Left hindlimb (tissue), 1 donor: ENCODE results near the gene CAPN14.
A peak's percentile ranks its signal among the peaks of the same experiment; 100 is the strongest.
"Not testable (repeated sequence)": the region's sequence is repeated elsewhere in the genome, so short reads cannot be mapped to it uniquely, and the experiment has no call there.

Experiments
- DNase-seq: peaks from one replicate; pipeline ENCODE4 v3.0.0-alpha.2; 2018

The CAPN14 gene

DNA sequence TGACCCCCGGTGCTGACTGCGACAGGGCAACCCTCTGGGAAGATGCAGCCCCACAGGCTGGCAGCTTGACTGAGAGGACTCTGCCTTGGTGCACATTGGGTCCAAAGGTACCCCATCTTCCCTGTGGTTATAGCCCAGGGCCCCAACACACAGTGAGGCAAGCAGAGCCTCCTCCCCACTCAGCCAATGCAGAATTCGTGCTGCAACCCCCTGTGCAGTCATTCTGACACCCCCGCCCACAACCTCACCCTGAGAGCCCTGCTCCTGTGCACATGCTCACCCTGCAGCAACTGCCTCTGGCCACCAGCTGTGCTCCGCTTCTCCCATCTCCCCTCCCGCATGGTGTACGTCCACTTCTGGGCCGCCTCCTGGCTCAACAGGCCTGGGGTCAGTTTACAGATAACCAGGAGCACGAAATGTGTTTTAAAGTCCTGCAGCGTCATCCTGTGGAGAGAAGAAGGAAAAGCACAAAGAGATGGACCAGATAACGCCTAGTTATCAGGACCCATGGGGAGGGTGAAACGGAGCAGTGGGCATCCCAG lies 24.4 kb downstream of the CAPN14 start:
- no peak for DNase-seq

DNA sequence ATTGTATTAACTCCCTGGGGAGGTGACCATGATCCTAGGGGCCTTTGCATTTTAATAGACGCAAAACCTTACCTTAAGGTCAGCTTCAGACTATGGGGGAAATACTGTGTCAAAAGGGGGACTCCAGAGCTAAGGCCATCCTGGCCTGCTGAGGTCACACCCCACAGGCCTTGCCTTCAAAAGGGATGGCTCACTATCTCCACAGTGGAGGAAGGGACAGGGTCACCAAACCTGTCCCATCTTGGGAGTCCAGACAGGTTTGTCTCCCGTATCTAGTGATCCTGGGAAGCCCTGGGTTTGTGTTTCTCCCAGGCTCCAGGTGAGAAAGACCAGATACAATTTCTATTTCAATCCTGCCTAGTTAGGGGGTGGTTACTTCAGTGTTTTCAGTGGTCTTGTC lies 24.9 kb downstream of the CAPN14 start:
- DNase-seq: no peak

DNA sequence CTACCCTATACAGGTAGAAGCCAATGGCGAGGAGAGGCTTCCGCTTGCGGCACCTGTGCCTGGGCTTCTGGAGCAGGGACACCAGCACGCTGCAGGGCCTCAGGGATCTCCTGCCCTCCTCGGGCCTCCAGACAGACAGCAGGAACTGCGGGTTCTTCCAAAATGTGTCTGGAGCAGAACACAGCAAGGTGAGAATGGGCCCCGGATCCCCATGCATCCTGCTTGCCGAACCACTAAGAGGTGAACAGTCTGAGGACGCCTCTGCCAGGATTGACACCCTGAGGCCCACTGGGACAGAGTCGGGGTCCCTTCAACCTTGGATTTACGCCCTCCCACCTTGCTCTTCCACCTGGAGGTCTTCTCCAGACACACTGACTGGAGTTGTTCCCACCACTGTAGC lies 25.4 kb downstream of the CAPN14 start:
- no peak for DNase-seq

DNA sequence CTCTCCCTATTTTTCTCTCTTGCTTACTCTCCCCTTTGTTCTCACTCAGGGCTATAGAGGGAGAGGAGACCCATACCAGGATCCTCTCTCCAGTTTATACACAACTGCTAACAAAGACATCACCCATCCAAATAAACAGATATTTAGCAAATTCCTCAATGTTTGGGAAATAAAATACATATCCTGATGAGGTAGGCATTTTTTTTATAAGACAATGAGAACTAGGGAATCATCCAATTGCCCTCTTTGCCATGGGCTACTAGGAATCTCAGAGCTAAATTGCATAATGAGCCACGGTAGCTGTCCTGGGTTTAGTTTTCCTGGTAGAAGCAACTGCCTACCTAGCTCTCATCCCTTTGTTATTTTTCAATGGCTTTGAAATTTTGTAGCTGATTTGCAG lies 27.1 kb downstream of the CAPN14 start:
- no peak for DNase-seq

DNA sequence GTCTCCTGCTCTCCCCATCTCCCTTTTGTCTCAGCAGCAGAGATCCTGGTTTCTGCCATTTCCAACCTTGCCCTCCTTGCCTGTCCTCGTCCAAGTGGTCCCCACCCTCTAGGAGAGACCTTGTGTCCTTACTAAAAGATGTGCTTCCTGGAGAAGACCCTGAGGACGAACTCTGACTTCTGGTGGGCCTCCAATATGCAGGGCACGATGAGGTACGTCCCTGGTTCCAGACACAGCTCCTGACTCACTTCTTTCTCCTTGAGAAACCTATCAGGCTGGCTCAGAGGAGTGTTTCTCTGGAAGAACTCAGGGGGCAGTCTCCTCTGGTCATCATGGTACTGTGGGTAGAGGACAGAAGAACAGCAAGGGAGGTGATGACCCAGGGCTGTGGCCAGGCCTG lies 28.2 kb downstream of the CAPN14 start:
- no peak for DNase-seq

DNA sequence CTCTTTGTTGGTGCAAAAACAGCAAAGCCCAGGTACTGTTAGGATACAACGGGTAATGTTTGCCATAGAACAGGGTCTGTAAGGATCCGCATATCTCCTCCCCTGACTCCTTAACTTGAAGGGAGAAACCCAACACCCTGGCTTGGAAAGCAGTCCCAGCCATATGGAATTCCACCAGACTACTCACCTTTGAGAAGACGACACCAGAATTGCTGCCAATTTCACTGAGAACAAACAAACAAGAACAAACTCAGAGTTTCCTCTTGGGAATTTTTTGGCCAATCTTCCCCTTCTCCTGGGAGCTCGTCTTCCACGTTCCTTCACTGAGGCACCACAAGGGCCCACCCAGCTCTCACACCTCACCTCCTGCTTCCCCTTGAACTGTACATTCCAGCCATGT lies 29.2 kb downstream of the CAPN14 start:
- DNase-seq: no peak

DNA sequence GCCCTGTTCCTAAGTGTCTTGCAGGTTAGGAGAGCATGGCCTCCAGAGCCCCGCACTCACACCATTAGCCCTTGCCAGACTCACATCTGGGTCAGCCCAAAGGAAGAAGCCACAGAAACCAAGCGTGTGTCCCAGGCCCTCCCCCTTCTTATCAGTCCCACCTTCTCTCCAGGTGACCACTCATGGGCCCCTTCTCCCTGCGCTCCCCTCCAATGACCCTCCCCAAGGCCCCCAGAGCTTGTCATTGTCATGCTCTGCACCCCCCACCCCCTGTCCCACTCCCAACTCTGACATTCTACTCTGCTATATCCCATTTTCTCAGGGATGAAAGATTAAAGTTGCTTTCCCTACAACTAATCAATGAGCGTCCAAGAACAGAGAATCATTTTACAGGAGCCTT lies 30.1 kb downstream of the CAPN14 start:
- DNase-seq: no peak

DNA sequence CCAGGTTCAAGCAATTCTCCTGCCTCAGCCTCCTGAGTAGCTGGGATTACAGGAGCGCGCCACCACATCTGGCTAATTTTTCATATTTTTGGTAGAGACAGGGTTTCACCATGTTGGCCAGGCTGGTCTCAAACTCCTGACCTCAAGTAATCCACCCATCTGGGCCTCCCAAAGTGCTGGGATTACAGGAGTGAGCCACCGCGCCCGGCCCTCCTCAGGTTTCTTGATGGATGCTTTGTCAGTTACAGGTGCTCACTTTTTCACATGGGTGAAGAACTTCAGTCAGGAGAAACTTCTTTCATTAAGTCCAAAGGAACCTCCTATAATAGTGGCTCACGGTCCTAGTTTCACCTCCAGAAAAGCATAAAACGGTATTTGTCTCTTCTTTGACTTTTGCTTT lies 33.3 kb downstream of the CAPN14 start:
- not testable (repeated sequence) for DNase-seq

DNA sequence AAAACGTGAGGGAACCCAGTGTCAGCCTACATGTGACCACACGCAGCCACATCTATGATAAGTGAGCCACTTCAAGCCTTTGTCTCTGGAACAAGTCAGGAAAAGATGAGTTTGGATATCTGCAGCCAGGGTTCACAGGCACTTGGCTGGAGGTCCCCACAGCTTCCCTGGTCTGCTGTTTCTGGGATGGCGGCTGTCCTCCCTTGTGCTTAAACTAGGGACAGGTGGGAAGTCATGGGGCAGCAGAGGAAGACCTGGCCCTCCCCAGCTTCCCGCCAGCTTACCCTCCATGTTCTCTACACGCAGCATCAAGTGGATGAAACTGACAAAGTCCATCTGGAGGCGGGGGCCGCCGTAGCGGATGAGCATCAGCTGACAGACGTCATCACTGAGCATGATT lies 40.6 kb downstream of the CAPN14 start:
- DNase-seq: no peak

DNA sequence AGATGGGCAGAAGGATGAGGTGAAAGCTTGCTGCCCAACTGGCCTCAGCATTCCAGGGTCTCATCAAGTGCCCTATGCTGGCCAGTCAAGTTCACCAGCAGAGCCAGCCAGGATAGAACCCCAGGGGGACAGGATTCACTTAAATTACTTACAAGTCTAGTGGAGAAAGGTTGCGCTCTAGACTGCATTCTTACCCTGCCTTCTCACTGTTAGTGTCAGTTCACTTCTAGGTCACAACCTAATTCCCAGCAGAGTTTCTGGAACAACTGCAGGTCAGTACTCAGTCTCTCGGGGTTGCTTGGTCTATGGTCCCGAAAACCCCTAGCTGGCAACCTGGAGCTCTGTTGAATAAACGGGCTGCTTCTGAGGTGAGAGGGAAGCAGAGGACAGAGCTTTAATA lies 46.2 kb downstream of the CAPN14 start:
- no peak for DNase-seq

DNA sequence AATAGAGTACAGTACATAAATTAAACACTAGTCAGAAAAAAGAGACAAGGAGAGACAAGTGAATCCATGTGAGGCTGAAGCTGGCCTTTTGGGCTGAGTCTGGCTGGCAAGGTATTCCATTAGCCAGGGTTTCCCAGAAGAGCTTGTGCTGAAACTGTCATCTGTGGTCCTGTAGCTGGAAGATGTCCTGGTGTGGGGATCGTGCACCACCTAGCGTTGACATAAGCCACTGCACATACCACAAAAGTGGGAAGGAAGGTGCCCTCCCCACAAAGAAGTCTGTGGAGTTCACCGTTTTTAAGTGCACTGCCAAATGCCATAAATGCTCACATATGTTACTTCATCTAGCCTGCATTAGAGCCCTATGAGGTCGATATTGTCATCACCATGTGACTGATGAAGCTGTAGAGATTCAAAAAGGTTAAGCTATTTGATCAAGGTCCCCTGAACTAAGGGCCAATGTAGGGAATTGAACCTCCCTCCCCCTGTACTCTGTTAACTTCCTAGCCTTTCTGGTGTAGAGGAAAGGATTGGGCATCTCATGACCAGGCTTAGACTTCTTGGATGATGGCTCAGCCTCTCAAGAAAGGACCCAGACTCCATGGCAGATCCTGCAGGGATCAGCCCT lies 47.1 kb downstream of the CAPN14 start:
- peak; percentile 56 for DNase-seq

DNA sequence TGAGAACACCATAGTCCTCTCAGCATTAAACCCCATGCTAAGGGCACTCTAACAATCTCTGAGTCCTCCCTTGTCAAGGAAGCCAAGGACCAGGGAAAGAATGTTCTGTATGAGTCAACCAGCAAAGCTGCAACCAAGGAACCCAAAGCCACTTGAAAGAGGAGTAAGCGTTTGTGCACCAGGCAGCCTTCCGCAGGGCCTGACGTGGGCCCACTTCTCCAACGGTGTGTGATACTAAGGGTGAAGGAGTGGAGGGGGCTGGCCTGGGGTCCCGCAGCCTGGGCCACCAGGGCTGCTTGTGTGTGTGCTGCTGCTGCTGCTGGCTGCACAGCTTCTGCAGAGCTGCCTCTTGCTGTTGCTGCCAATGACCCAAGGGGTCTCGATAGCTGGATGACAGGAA lies 49.0 kb downstream of the CAPN14 start:
- no peak for DNase-seq

DNA sequence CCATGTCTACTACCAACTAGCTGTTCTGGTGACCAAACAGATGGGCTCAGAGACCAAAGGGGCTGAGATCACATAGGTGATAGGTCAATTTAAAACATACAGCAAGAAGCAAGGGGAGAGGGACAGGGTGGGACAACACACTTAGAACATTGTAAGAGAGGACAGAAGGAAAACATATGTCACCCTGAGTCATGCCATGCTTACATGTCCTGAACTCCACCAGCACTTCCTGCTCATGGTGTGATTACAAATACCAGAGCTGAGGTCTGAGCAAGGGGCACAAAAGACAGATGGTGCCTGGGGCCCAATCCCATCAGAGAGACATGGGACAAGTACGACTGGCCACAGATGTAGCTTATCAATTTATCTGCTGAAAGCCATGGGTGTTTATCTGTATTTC lies 50.4 kb downstream of the CAPN14 start:
- DNase-seq: no peak

DNA sequence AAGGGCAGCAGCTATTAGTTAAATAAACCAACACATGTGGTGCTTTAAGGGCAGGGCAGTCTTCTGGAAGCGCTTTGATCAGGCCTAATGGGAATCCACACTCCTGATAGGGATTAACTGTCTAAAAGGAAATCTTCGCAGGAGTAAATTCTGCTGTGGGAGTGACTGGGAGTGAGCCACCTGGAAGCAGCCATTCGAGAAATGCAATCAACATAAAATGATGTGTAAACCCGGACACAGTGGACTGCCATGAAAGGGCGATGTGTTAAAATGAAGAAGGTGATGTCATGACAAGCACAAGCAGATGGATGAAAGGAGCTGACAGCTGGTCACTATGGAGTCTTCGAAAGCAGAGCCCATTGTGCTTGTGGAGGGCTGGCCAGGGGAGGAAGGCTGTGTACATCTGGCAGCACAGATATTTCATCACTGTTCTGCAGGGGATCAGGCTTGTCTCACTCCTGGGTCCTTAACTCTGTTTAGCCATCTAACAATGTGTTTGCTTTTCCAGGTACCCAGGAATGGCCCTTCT lies 54.2 kb downstream of the CAPN14 start:
- DNase-seq: no peak

DNA sequence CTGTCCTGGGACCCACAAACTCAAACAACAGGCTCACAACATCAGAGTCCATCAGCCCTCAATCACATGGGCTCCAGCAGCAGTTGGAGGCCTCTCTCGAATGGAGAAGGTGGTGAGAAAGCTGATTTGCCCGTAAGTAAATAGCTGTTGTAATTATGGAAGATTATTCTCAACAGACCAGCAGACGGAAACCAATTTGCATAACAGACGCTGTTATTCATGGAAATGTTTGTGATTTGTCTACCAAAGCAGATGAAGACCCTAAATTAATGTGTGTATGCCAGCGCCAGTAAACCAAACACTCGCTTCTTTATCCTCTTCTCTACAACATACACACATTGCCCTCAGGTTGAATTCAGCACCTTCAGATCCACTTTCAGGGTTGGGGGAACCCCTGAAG lies 55.7 kb downstream of the CAPN14 start:
- no peak for DNase-seq

DNA sequence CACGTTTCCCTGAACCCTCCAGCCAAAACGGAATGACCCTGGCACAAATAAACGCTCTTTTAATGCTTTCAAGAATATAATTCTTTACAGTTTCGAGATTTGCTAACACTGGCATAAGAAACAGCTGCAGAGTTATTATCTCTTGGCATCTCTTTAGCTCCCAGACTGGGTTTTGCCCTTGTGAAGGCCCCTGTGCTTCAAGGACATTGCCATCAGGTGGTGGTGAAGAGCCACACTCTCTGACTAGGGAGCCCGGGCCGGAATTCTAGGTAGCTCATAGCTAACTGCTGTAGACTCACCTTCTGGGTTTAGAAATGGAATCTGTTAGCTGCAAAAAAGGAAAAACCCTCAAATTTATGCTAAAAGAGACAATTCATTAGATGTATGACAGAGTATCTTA lies 65.8 kb downstream of the CAPN14 start:
- no peak for DNase-seq

DNA sequence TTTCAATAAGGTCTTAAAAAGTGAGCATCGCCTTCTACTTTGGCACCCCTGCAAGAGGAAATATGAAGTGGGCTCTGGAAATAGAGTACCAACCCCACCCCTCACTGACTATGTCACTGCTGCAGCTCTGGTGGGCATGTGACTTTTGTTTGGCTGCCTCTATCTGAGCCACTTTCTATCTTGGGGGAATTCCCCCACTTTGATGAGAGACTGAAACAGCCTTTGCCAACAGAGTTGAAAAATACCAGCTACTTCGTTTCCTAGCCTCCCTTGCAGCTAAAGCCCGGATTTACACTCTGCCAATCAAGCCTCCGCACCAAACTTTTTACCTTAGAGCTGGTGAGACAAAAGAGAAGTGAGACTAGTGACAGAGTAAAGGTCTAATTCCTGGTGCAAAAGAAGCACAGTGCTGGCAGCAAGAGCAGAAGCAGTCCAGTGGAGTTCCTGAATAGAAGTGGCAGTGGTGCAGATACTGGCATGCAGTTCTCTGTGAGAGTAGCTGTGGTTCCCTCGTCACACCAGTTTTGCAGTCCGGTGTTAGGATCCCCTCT lies 67.1 kb downstream of the CAPN14 start:
- no peak for DNase-seq

DNA sequence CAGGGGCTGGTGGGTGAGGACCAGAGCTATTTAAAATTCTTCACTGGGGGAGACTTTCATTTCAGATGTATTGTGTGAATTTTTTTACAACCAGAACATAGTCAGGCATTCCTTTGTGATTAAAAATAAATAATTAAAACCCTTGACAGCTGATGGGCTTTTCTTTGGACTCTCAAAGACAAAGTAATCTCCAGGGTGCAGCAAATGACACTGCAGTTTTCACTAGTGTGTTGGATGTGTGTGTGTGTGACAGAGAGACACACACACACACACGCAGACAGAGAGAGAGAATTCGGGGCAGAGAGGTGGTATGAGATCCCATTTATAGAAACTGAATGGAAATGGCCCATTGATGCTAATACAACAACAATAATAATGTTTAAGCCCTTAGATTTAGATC lies 68.8 kb downstream of the CAPN14 start:
- DNase-seq: no peak

DNA sequence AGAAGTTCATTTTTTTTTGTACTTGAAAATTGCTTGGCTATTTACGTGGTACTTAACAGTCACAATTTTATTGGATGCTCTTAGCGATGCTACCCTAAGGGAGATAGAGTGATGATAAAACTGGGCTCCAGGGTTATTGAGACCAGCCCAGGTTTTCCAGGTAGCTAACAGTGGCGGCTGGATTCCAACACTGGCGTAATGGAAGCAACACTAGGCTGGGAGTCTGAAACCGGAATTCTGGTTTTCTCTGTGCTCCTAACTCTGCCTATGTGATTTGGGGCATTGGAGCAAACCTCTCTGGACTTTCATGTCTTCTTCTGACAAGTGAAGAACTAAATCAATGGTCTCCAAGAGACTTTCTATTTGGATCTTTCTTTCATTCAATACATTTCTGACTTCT lies 69.7 kb downstream of the CAPN14 start:
- no peak for DNase-seq

DNA sequence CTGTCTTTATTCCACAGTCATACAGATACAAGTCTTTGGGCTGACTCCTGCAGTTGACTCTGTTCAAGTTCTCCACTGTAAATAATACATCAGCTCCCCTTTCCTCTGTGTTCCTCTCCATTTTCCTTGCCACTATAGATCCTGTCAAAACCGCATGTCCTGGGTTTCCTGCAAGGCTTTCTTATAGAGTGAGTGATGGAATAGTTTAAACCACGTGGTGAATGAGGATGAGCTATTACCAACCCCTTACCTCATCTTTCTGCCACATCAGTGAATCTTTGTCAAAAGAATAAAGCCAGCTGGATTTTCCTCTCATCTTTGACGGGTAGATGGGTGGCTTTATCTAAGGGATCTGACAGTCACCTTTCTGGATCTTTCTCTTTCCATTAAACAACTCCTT lies 75.2 kb downstream of the CAPN14 start:
- DNase-seq: no peak

DNA sequence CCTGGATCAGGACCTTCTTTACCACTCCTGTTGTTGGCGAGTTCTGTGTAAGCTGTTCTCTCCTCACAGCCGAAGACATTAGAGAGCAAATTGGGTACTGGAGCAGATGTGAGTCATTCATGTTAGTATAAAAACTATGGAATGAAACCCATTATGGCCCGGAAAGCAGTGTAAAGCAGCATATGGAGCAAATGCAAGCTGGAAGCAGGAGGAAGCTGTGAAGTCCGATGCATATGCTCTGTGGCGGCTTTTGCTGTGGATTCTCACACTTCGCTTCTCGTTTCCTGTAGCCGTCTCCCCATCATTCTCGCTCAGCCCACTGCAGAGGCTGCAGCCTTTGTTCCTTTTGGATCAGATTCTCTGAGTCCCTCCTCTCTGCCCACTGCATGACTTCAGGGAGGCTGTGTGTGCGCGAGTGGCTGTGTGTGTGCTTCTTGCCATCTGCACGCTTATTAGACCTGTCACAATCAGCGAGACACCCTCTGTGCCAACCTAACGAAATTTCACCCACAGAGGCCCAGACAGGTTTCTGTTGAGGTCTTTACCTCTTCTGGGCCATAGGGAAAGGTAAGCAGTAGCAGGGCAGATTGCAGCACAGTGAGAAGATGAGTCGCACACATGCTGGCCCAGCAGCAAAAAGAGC lies 75.8 kb downstream of the CAPN14 start:
- DNase-seq: no peak

DNA sequence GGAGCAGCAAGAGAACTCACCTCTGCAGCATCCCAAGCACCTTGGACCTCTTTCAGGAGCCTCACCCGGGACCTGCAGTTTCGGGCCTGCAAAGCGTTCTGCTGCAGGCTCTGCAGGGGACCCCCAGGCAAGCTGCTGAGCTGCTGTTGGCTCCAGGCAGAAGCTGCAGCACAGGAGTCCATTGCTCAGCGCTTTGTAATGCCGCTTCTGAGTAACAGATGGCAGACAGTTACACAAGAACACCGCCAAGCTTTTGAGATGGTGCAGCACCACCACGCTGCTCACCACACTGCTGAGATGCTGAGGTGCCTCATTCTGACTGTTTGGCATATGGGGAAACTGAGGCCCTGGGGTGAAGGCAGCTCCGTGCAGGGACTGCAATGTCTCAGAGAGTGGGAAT lies 77.2 kb downstream of the CAPN14 start:
- DNase-seq: no peak

DNA sequence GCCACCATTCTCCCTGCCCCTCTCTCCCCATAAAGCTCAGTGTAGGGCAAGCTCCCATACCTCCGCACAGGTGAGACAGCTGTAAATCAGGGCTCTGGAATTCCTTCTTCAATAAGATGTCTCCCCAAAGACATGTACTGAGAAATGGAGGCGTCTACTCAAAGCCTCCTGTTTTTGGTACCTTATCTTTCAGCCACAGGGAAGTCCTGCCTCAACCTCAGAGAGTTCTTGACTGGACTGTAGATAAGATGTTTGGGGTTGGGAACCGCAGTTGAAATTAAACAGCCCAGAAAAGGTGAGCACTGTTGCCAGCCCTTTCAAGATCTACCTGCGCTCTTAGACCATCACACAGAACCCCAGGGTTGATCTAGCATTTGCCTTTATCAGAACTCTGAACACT lies 77.6 kb downstream of the CAPN14 start:
- no peak for DNase-seq
